ENCODE results near the gene MRPL50.
"Not testable (repeated sequence)": the region's sequence is repeated elsewhere in the genome, so short reads cannot be mapped to it uniquely, and the experiment has no call there.

MRPL50 gene

DNA sequence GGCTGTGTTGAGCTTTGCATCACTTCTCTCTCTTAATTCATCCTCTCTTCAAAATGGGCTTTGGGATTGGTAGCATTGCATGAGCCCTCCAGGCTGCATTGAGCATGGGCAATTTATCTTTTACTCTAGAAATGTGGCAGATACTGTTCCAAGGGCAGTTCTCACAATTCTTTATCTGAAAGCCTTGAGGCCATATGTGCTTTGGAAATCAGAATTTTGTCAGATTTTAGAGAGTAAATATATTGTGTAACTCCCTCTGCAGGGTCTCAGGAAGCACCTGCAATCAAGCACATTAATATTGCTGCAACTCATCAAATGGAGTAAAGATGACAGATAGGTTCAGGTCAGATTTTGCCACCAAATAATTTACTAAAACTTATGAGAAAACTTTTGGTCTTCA is 19.6 kb upstream of the MRPL50 start:
- DNase-seq (ENCODE audit: low read depth in 3 of 3), result no peak

GRCh38 chr9:101417389-101417788 is 19.0 kb upstream of the MRPL50 start:
- DNase-seq (ENCODE audit: low read depth in 3 of 3), result no peak

DNA sequence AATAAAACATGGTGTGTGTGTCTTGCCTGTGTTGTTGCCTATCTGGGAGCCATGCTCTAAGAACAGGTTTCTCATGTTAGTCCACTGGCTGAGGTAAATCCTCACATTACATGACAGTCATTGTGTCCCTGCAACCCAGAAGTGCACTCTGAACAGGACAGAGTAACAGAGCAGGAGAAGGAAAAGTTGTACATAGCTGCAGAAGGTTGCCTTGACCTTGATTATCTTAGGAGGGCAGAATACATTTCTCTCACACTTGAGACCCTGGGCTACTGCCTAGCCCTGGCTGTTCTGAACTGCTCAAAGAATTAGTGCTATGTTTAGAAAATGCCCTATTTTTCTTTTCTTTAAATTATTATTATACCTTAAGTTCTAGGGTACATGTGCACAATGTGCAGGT is 17.2 kb upstream of the MRPL50 start:
- no peak for DNase-seq (ENCODE audit: low read depth in 3 of 3)

GRCh38 chr9:101414839-101415238 is 16.4 kb upstream of the MRPL50 start:
- no peak for DNase-seq (ENCODE audit: low read depth in 3 of 3)

DNA sequence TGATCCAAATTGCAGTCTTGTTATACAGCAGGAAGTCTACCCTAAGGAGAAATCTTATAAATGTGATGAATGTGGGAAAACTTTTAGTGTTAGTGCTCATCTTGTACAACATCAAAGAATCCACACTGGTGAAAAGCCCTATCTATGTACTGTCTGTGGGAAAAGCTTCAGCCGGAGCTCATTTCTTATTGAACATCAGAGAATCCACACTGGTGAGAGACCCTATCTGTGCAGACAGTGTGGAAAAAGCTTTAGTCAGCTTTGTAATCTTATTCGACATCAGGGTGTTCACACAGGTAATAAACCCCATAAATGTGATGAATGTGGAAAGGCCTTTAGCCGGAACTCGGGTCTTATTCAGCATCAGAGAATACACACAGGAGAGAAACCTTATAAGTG is 10.7 kb upstream of the MRPL50 start:
- DNase-seq (ENCODE audit: low read depth in 3 of 3), result no peak

- no peak for DNase-seq (ENCODE audit: low read depth in 3 of 3)
Measured at GRCh38 chr9:101408374-101409078, 10.1 kb upstream of the MRPL50 start.

DNA sequence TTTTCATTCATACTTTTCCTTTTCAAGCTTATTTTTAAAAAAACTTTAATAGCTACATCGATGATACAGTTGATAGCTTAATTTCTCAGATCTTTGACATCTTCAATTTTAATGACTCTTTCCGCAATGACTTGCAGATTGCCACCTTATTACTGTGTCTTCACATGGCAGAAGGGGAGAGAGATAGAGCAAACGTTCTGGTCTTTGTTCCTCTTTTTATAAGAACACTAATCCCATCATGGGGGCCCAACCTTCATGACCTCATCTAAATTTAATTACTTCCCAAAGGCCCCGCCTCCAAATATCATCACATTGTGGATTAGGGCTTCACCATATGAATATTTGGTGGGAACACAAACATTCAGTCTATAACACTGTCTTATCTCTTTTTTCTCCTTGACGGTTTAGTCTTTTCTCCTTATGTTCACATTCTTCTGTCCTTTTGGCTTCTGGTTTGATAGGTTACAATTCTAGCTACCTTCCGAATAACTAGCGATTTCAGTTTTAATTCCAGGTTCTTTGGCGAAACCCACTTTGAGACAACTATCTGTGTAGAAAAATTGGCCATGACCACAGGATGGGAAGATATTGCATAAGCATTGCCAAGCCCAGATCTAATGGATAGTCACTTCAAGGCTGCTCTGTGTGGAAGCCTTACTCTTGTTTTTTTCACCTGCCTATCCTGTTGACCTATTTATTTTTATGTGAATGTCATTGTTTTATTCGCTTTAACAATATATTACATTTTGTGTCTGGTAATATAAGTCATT is 5.3 kb upstream of the MRPL50 start:
- DNase-seq (ENCODE audit: low read depth in 3 of 3), result no peak

GRCh38 chr9:101400120-101400519 is 1.7 kb upstream of the MRPL50 start:
- DNase-seq (ENCODE audit: low read depth in 3 of 3), result no peak

- DNase-seq (ENCODE audit: low read depth in 3 of 3), result no peak
Measured at GRCh38 chr9:101399643-101399970, 1.2 kb upstream of the MRPL50 start.

- DNase-seq (ENCODE audit: low read depth in 3 of 3), result no peak
Measured at GRCh38 chr9:101398930-101399642, 668 bp upstream of the MRPL50 start.

DNA sequence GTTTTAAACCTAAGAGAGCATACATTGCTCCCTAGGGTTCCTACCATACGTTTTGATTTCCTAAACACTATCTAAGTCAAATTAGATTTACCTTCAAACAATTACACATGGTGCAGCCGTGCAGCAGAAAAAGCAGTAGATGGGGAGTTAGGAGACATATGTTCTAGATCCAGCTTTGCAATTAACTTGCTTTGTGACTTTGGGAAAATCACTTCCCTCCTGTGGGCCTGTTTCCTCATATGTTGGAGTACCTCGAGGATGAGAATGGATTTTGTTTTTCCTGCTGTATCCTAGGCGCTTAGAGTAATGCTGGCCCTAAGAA is 711 bp downstream of the MRPL50 start:
- DNase-seq (ENCODE audit: low read depth in 3 of 3), result no peak

- no peak for DNase-seq (ENCODE audit: low read depth in 3 of 3)
Measured at GRCh38 chr9:101394687-101395086, 3.7 kb downstream of the MRPL50 start.

DNA sequence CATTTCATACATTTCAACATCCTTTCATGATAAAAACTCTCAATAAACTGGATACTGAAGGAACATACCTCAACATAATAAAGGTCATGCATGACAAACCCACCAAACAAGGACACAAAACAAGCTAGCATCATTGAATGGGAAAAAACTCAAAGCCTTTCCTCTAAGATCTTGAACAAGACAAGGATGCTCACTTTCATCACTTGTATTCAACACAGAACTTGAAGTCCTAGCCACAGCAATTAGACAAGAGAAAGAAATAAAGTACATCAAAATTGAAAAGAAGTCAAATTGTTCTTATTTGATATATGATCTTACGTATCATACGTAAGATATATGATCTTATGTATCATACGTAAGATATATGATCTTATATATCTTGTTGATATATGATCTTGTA is 5.3 kb downstream of the MRPL50 start:
- no peak for DNase-seq (ENCODE audit: low read depth in 3 of 3)

DNA sequence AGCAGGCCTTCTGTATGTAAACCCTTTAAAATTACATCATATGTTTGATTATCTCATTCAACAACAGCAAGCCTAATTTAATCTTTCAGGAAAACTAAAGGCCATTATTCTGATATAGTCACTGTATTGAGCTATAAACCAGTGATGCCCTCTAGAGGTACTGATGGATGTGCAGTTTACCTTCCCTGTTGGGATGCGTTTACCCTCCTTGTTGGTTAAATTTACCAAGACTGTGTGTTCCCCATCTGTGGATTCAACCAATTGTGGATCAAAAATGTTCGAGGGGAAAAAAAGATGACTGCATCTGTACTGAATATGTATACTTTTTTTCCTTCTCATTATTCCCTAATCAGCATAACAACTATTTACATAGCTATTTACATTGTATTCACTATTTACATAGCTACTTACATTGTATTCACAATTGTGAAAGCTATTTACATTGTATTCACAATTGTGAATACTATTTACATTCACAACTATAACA is 9.9 kb downstream of the MRPL50 start:
- no peak for DNase-seq (ENCODE audit: low read depth in 3 of 3)

DNA sequence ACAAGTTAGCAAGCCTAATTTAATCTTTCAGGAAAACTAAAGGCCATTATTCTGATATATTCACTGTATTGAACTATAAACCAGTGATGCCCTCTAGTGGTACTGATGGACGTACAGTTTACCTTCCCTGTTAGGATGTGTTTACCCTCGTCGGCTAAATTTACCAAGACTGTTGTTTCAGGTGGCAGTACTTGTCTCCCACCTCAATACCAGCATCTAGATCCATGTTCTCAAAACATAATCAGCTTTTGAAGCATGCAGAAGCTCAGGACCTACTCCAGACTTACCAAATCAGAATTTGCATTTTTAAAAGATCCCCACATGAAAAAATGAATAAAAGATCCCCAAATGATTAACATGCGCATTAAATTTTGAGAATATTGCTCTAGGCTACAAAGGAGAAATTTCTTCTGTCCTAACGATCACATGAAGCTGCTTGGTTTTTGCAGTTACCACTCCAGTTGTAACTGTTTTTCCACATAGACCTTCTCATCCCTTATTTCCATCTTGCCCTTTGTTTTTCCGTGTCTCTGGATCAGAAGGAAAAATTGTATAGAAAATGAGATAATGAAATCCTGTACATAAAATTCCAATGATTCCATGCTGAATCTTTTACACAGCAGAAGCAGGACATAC is 10.4 kb downstream of the MRPL50 start:
- no peak for DNase-seq (ENCODE audit: low read depth in 3 of 3)

DNA sequence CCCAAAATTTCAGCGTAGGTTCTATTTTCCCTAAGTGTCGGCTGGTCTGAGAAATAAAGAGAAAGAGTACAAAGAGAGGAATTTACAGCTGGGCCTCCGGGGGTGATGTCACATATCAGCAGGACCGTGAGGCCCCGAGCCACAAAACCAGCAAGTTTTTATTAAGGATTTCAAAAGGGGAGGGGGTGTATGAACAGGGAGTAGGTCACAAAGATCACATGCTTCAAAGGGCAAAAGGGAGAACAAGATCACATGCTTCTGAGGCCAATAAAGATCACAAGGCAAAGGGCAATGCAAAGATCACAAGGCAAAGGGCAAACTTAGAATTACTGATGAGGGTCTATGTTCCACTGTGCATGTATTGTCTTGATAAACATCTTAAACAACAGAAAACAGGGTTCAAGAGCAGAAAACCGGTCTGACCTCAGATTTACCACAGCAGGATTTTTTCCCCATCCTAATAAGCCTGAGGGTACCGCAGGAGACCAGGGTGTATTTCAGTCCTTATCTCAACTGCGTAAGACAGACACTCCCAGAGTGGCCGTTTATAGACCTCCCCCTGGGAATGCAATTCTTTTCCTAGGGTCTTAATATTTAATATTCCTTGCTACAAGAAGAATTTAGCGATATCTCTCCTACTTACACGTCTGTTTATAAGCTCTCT is 13.4 kb downstream of the MRPL50 start, which contains the start of gene BAAT:
BAAT (minus strand) TSS at position 134 of the 664 bp plus-strand sequence. CDS start 13,602 bp downstream, outside the sequence.
- DNase-seq (ENCODE audit: low read depth in 3 of 3), result not testable (repeated sequence)

GRCh38 chr9:101383361-101383760 is 15.1 kb downstream of the MRPL50 start:
- DNase-seq (ENCODE audit: low read depth in 3 of 3), result no peak

- DNase-seq (ENCODE audit: low read depth in 3 of 3), result no peak
Measured at GRCh38 chr9:101381833-101382342, 16.5 kb downstream of the MRPL50 start.

- no peak for DNase-seq (ENCODE audit: low read depth in 3 of 3)
Measured at GRCh38 chr9:101381118-101381517, 17.3 kb downstream of the MRPL50 start.

DNA sequence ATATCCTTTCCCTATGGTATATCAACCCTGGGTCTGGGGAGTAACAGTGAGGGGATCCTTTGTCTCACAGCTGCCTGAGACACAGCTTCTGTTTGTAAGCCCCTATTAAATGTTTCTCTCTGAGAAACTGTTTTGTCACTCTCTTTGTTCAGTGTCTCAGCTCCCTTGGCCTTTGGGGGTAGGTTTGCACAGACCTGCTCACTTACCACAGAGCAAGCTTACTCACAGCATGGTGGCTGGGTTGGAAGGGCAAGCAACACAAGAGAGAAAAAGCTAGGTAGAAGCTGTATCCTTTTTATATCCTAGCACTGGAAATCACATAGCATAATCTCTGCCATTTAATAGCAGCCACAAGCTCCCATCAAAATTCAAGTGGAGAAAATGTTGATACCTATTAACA is 18.1 kb downstream of the MRPL50 start:
- no peak for DNase-seq (ENCODE audit: low read depth in 3 of 3)

DNA sequence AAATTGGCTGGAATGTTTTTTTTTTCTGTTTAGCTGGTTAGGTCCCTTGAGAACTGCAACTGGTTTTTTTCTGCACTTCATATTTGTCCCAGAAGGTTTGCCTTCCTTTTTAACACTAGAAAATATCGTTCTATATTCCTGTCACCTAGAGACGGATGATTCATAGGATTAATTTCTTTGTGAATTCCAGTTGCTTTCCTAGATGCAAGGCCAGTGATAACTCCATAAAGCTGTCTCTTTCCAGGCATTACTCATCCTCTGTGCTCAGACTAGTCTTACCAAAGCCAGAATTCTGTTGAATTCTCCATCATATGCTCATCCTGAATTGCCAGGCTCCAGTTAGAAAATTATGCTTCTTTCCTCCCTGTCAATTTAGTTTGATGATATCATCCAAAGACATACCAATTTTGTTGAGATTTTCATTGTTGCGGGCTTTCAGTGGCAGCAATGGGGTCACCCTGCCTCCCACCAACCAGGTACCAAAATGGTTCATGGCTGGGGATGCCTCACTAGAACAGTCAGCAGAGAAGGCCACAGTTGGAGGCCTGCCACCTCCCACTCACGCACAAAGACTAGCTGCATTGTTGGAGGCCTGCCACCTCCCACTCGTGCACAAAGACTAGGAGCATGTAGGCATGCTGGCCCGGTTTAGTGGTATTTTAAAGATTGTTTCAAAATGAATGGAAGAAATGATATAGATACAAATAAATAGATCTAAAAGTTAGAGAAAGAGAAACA is 22.1 kb downstream of the MRPL50 start:
- DNase-seq (ENCODE audit: low read depth in 3 of 3), result no peak
